Hepatocyte (in vitro differentiated cells): ENCODE data around the gene EDAR. TPM values are rescaled to one million over a fixed set of nuclear protein-coding genes. Genes with fewer than 3 reads are reported as not detected.

ENCODE experiments used
- DNase-seq: peaks from one replicate; pipeline ENCODE4 v3.0.0-alpha.2; 2016; ENCODE audit warnings: low spot score
- H2AFZ ChIP-seq: fragments of 200-600 bp; sonication (generic); 2 replicates; pipeline ENCODE4 v1.6.0; 2016; ENCODE audit warnings: antibody characterized with exemption, mild to moderate bottlenecking
- H3K27ac ChIP-seq: fragments of 200-600 bp; sonication (generic); 2 replicates; pipeline ENCODE4 v1.5.1; 2016; ENCODE audit warnings: mild to moderate bottlenecking
- H3K27me3 ChIP-seq: fragments of 200-600 bp; sonication (generic); 2 replicates; pipeline ENCODE4 v1.6.1; 2016
- H3K36me3 ChIP-seq: fragments of 200-600 bp; sonication (generic); replicated peaks from 2 replicates; pipeline ENCODE4 v1.5.1; 2016; ENCODE audit warnings: low read depth; ENCODE audit not compliant: insufficient read depth
- H3K4me1 ChIP-seq: fragments of 200-600 bp; sonication (generic); 2 replicates; pipeline ENCODE4 v1.5.1; 2016; ENCODE audit warnings: mild to moderate bottlenecking, moderate library complexity; ENCODE audit not compliant: insufficient read depth
- H3K4me2 ChIP-seq: fragments of 200-600 bp; sonication (generic); 2 replicates; pipeline ENCODE4 v1.6.0; 2016
- H3K4me3 ChIP-seq: fragments of 200-600 bp; sonication (generic); 2 replicates; pipeline ENCODE4 v1.5.1; 2016; ENCODE audit warnings: mild to moderate bottlenecking
- H3K79me2 ChIP-seq: fragments of 200-600 bp; sonication (generic); 2 replicates; pipeline ENCODE4 v1.6.0; 2017; ENCODE audit warnings: mild to moderate bottlenecking
- H3K9me2 ChIP-seq: fragments of 200-600 bp; sonication (generic); replicated peaks from 2 replicates; pipeline ENCODE4 v1.6.0; 2017; ENCODE audit warnings: mild to moderate bottlenecking; ENCODE audit not compliant: insufficient read depth
- H3K9me3 ChIP-seq: fragments of 200-600 bp; sonication (generic); 2 replicates; pipeline ENCODE4 v1.5.1; 2016; ENCODE audit warnings: low read depth, mild to moderate bottlenecking
- H4K20me1 ChIP-seq: fragments of 200-600 bp; sonication (generic); 2 replicates; pipeline ENCODE4 v1.6.0; 2016; ENCODE audit warnings: mild to moderate bottlenecking; ENCODE audit not compliant: insufficient read depth, poor library complexity, severe bottlenecking
- EZH2 ChIP-seq: fragments of 200-600 bp; sonication (generic); IDR thresholded peaks from 2 replicates; pipeline ENCODE4 v1.6.1; 2016; ENCODE audit warnings: antibody characterized with exemption, mild to moderate bottlenecking, borderline replicate concordance
- EZH2phosphoT487 ChIP-seq: fragments of 200-600 bp; sonication (generic); IDR thresholded peaks from one replicate; pipeline ENCODE4 v1.6.1; 2018; ENCODE audit warnings: antibody characterized with exemption, mild to moderate bottlenecking, low read depth, moderate library complexity; ENCODE audit not compliant: unreplicated experiment, severe bottlenecking
- WGBS: methylation state at CpG from one replicate; pipeline ENCODE4 v1.1.6; 2016; ENCODE audit warnings: low lambda C conversion rate; ENCODE audit errors: missing lambda C conversion rate; 5-methylcytosine and 5-hydroxymethylcytosine counted together
- polyA plus RNA-seq: library from polyadenylated mRNA; unstranded; fragments of >200 nt; fragmentation: Nextera tagmentation; extraction: Ambion mirVana; gene quantifications from 2 replicates; pipeline ENCODE4 v1.2.1, GENCODE V29; 2016
- total RNA-seq: library from RNA; depleted of rRNA; stranded (reverse); fragments of >200 nt; gene quantifications from 2 replicates; pipeline ENCODE4 v1.2.3, GENCODE V29; 2014
- TF ChIP-seq, protein P1 (sequence below): fragments of 200-600 bp; sonication (generic); IDR thresholded peaks from 2 replicates; pipeline ENCODE4 v1.5.1; 2016; ENCODE audit warnings: antibody characterized with exemption, mild to moderate bottlenecking; ENCODE audit not compliant: poor library complexity

The EDAR gene
- total and polyA plus RNA-seq, 2 experiments from 2014 or later: 0.20 to 0.21 TPM

DNA sequence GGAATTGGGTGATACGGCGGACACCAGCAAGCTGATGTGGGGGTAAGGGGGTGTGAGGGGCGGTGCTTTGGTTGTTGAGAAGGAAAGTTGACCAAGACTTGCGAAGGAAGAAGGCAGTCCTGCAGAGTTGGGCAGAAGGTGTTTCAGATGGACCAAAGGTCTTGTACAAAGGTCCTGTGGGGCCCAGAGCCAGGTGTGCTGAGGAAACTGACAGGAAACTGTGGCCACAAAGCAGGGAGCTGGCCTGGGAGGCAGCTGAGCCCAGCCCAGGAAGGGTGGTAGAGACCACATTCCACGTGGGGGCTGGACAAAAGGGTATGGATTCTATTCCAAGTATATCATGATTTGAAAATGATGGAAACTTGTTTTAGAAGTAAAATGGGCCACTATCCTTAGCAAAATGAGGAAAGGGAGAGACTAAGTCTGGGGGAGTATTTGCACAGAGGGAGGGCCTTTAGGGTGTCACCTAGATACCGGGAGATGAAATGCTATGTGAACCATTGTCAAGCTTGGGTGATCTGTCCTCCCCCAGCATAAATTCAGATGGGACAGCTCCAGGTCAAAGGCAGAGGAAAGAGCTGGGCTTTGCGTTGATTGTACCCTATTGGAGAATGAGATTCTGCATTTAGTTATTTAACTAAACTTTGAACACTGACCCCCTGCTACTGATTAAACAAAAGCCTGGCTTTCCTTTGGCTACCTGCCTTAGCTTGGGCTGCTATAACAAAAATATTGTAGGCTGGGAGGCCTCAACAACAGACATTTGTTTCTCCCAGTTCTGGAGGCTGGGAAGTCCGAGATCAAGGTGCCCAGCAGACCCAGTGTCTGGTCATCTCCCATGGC, 4.3 kb upstream of the EDAR start:
- Histone ChIP-seq H3K27ac (no peak overlapping the region), H2AFZ (no peak overlapping the region), H3K36me3 (no peaks in the 10 kb centered on the region), H3K4me3 (no peak overlapping the region), H4K20me1 (no peaks in the 10 kb centered on the region), H3K79me2 (no peaks in the 10 kb centered on the region), H3K4me1 (peaks cover 20% of the 10 kb centered on the region), H3K9me3 (no peaks in the 10 kb centered on the region), H3K4me2 (no peak overlapping the region), H3K27me3 (peaks cover 11% of the 10 kb centered on the region), H3K9me2 (no peaks in the 10 kb centered on the region)
- no peak for TF ChIP-seq EZH2phosphoT487
- TF ChIP-seq, protein P1, sequence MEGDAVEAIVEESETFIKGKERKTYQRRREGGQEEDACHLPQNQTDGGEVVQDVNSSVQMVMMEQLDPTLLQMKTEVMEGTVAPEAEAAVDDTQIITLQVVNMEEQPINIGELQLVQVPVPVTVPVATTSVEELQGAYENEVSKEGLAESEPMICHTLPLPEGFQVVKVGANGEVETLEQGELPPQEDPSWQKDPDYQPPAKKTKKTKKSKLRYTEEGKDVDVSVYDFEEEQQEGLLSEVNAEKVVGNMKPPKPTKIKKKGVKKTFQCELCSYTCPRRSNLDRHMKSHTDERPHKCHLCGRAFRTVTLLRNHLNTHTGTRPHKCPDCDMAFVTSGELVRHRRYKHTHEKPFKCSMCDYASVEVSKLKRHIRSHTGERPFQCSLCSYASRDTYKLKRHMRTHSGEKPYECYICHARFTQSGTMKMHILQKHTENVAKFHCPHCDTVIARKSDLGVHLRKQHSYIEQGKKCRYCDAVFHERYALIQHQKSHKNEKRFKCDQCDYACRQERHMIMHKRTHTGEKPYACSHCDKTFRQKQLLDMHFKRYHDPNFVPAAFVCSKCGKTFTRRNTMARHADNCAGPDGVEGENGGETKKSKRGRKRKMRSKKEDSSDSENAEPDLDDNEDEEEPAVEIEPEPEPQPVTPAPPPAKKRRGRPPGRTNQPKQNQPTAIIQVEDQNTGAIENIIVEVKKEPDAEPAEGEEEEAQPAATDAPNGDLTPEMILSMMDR: no peak
- TF ChIP-seq EZH2: no peak
- WGBS: 86% methylated on average over 8 of the region's 8 CpGs
- DNase-seq: no peak

DNA sequence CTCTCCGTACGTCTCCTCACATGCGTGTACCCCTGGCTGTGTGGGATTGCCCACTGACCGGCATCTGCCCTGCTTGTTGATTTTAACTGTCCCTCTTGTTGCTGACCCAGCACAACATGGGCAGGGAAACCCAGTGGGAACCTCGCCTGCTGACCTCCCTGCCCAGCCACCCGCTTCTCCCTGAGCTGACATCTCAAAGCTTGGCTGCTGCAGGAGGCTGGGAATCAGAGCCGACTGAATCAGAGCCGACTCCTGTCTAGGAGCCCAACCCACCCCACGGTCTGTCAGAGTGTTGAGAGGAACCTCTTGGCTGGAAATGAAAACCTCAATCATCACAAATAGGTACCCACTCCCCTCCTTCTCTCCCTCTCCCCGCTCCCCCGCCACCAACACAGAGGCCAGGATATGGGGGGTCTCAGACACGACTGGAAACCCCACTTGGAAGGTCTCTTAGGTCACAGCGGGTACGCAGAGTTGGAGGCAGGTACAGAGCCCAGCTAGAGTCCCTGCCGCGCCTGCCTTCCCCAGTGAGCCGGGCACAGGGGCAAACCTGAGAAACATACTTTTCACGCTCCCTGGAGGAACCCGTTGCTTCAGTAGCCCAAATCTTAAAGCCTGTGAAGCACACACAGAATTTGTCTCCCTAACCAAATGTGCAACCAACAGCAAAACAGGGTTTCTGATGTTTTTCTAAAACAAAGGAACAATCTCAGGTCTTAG, 784 bp downstream of the EDAR start:
- H3K4me2 ChIP-seq: peak overlapping the region; percentile 69
- no peaks in the 10 kb centered on the region for H3K9me2 ChIP-seq
- peaks cover 32% of the 10 kb centered on the region for H3K27me3 ChIP-seq
- no peaks in the 10 kb centered on the region for H3K9me3 ChIP-seq
- no peak overlapping the region for H3K27ac ChIP-seq
- no peaks in the 10 kb centered on the region for H3K36me3 ChIP-seq
- H3K4me1 ChIP-seq: peaks cover 10% of the 10 kb centered on the region
- WGBS: 86% methylated on average over 19 of the region's 19 CpGs
- H3K79me2 ChIP-seq: no peaks in the 10 kb centered on the region
- H2AFZ ChIP-seq: no peak overlapping the region
- TF ChIP-seq, protein P1: no peak
- TF ChIP-seq EZH2 (no peak), EZH2phosphoT487 (no peak)
- H3K4me3 ChIP-seq: no peak overlapping the region
- DNase-seq: no peak
- no peaks in the 10 kb centered on the region for H4K20me1 ChIP-seq

DNA sequence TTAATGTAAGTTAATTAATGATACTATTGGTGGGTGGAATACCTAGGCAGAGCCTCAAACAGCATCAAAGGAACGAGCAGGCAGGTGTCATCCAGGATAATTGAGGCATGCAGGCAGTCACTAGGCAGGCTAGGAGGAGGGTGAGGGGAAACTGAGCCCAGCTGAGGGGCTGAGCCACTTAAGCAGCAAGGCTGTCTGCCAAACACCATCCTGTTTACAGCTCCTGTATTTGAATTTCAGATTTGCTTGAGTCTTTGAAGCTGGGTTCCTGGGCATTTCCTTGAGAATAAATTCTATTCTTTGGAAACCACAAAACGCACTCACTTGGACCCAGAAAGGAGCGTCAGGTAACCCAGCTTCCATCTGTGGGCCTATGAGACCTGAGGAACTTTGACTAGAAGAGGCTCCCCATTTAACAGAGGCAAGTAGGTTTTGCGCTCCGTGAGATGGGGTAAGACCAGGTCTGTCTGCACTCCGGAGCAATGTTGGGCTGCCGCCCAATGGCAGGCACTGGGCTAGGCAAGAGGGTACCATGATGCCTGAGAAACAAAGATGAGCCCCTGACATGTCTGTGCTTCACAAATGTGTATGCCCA, 2.0 kb downstream of the EDAR start:
- H4K20me1 ChIP-seq: no peaks in the 10 kb centered on the region
- WGBS: 87% methylated on average over 7 of the region's 7 CpGs
- no peaks in the 10 kb centered on the region for H3K36me3 ChIP-seq
- peaks cover 19% of the 10 kb centered on the region for H3K4me1 ChIP-seq
- TF ChIP-seq, protein P1: no peak
- TF ChIP-seq EZH2phosphoT487: no peak
- TF ChIP-seq EZH2: no peak
- H3K9me2 ChIP-seq: no peaks in the 10 kb centered on the region
- no peaks in the 10 kb centered on the region for H3K79me2 ChIP-seq
- H3K27ac ChIP-seq: no peak overlapping the region
- no peak overlapping the region for H3K4me3 ChIP-seq
- peaks cover 32% of the 10 kb centered on the region for H3K27me3 ChIP-seq
- H2AFZ ChIP-seq: no peak overlapping the region
- no peak for DNase-seq
- H3K4me2 ChIP-seq: no peak overlapping the region
- no peaks in the 10 kb centered on the region for H3K9me3 ChIP-seq
